Stimulated activated naive CD8-positive, alpha-beta T cell treated with anti-CD3 and anti-CD28 coated beads, Interleukin-15, Interleukin-2, amounts not matched to agents 100 ng/mL and 50 ng/mL, for 24 hours (primary cell): ENCODE data around the gene SYT17.

ENCODE experiments used
- H3K27ac Mint-ChIP-seq: one replicate; pipeline ENCODE4 v1.8.0; 2021; ENCODE audit warnings: mild to moderate bottlenecking, mixed read lengths
- H3K27me3 Mint-ChIP-seq: one replicate; pipeline ENCODE4 v1.8.0; 2021; ENCODE audit warnings: mixed read lengths
- H3K36me3 Mint-ChIP-seq: one replicate; pipeline ENCODE4 v1.8.0; 2021; ENCODE audit warnings: low read depth, mixed read lengths
- H3K4me1 Mint-ChIP-seq: one replicate; pipeline ENCODE4 v1.8.0; 2021; ENCODE audit warnings: low read depth, mixed read lengths
- H3K4me3 Mint-ChIP-seq: one replicate; pipeline ENCODE4 v1.8.0; 2021; ENCODE audit warnings: mild to moderate bottlenecking, mixed read lengths
- H3K9me3 Mint-ChIP-seq: one replicate; pipeline ENCODE4 v1.8.0; 2021; ENCODE audit warnings: mixed read lengths

Gene SYT17, protein sequence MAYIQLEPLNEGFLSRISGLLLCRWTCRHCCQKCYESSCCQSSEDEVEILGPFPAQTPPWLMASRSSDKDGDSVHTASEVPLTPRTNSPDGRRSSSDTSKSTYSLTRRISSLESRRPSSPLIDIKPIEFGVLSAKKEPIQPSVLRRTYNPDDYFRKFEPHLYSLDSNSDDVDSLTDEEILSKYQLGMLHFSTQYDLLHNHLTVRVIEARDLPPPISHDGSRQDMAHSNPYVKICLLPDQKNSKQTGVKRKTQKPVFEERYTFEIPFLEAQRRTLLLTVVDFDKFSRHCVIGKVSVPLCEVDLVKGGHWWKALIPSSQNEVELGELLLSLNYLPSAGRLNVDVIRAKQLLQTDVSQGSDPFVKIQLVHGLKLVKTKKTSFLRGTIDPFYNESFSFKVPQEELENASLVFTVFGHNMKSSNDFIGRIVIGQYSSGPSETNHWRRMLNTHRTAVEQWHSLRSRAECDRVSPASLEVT

DNA sequence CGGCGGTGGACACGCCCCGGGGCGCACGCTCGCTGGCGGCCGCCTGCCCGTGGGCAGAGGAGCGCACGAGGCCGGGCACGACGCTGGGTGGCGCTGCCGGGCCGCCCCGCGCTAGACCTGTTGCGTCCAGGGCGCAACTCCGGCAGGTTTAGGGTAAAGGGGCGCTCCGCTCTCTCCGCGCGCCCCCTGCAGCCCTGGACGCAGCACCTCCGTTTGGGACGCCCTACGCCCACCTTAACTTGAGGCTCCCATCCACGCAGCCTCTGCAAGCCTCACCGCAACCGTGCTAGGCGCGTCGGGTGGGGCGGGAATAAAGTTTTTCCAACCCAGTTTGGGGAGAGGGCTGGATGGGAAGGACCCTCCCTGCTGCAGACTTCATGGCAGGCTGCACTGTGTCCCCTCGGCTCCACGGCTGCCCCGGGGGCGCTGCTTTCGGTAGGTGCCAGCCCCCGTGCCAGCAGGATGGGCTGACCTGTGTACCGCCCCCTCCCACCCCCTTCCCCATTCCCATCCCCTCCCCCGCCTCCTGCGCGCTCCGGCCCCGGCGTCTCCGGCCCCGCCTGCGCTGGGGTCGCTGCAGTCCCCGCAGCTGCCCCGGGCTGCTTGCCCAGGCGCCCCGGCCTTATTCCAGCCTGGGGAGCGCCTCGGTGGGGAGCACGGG, at the start of gene SYT17:
SYT17 (plus strand) TSS at position 531 of the 661 bp plus-strand sequence. CDS start 407 bp downstream, outside the sequence.
- peaks cover 3% of the 10 kb centered on the region for H3K4me1 Mint-ChIP-seq
- no peak within 1 kb of the TSS for H3K27ac Mint-ChIP-seq
- H3K27me3 Mint-ChIP-seq: peaks cover 20% of the 10 kb centered on the region
- no peaks in the 10 kb centered on the region for H3K36me3 Mint-ChIP-seq
- no peak within 1 kb of the TSS for H3K4me3 Mint-ChIP-seq
- peaks cover 5% of the 10 kb centered on the region for H3K9me3 Mint-ChIP-seq

DNA sequence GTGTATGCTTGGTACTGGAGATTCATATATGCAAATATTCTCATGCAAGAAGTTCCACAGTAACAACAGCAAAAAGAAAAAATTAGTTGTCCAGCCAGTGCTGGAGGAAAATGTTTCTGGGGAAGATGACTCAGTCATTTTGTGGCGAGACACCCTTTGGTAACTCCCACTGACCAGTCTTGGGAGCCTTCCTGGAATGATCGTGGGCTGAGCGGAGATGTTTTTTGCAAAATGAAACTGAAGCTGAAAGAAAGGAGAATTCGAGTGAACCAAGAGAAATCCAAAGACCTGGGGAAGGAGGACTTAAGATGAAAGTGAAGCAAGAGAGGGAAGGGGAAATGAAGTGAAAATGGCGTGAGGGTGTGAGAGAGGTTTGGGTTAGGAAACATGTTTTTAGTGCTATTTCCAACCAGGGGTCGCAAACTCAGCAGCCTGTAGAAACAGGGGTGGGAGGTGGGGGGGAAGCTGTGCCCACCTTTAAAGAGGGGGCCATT, 49.1 kb upstream of the SYT17 start:
- Mint-ChIP-seq H3K4me3 (peak overlapping the region; percentile 68), H3K9me3 (no peaks in the 10 kb centered on the region), H3K4me1 (peaks cover 56% of the 10 kb centered on the region), H3K27ac (peak overlapping the region; percentile 94), H3K36me3 (no peaks in the 10 kb centered on the region), H3K27me3 (peaks cover 3% of the 10 kb centered on the region)

DNA sequence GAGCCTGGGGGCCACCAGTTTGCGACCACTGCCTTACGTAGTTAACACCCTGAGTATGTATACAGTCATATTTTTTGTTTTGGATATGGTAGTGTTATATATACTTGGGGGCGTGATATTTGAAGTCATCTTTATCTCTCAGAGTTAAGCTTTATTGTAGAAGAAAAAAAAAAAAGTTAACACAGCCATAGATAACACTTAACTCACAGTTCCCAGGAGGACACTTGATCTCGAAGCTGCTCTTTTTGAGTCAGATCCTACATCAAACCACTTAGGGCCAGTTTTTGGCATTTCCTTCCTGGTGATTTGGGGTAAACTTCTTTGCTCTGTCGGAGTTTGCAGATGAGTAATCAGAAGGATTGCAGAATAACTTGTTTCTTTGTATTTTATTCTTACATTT, 48.5 kb upstream of the SYT17 start:
- Mint-ChIP-seq H3K36me3 (no peaks in the 10 kb centered on the region), H3K27ac (peak overlapping the region; percentile 19), H3K4me3 (peak overlapping the region; percentile 61), H3K27me3 (peaks cover 3% of the 10 kb centered on the region), H3K4me1 (peaks cover 56% of the 10 kb centered on the region), H3K9me3 (no peaks in the 10 kb centered on the region)

DNA sequence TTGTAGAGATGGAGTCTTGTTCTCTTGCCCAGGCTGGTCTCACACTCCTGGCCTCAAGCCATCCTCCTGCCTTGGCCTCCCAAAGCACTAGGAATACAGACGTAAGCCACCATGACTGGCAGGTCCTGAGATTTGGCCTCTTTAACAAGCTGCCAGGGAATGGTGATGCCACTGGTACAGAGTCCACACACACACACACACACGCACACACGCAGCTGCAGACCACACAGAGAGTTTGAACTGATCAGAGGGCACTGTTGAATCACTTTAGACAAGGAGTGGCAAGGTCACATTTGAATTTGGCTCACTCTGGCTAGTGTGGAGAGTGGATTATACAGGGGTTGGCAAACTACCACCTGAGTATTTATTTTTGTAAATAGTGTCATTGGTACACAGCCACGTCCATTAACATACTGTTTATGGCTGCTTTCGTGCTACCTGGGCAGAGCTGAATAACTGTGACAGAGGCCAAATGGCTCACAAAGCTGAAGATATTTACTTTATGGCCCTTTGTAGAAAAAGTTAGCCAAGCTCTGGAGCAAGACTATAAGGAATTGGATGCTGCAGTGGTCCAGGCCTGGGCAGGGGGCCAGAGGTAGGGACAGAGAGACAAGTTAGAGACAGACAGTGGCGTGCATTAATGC, 44.4 kb upstream of the SYT17 start:
- no peak overlapping the region for H3K4me3 Mint-ChIP-seq
- H3K27ac Mint-ChIP-seq: no peak overlapping the region
- no peaks in the 10 kb centered on the region for H3K36me3 Mint-ChIP-seq
- H3K9me3 Mint-ChIP-seq: no peaks in the 10 kb centered on the region
- H3K27me3 Mint-ChIP-seq: peaks cover 4% of the 10 kb centered on the region
- peaks cover 49% of the 10 kb centered on the region for H3K4me1 Mint-ChIP-seq

DNA sequence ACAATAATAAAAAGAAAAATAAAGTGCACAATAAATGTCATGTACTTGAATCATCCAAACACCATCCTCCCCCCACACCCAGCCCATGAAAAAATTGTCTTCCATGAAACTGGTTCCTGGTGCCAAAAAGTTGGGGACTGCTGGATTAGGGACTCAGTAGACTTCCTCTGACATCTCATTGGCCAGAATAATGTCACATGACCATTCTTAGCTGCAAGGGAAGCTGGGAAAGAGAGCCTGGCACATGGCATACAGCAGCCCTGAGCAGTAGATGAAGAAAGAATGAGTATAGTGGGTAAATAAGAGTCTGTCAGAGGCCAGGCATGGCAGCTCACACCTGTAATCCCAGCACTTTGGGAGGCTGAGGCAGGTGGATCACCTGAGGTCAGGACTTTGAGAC, 41.7 kb upstream of the SYT17 start:
- Mint-ChIP-seq H3K36me3 (no peaks in the 10 kb centered on the region), H3K27ac (no peak overlapping the region), H3K9me3 (no peaks in the 10 kb centered on the region)

DNA sequence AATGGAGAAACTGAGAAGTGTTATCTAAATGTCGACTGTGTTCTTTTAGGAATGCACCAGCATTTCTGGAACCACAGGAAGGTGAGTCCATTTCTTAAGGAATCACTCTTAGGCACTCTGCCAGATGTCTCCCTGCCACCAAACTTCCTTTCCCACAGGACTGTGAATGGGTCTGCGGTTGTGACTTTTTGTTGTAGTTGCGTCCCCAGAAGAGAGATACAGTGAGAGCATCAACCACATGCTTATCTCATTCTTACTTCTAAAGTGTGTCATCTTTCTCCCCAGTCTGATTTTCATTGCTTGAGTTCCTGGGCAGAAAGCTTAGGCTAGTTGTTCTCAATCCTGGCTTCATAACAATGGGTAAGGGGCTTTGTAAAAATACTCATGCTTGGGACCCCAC, 40.8 kb upstream of the SYT17 start:
- Mint-ChIP-seq H3K9me3 (no peaks in the 10 kb centered on the region), H3K27me3 (peaks cover 4% of the 10 kb centered on the region), H3K27ac (peak overlapping the region; percentile 76), H3K36me3 (no peaks in the 10 kb centered on the region), H3K4me3 (peak overlapping the region; percentile 1), H3K4me1 (peaks cover 48% of the 10 kb centered on the region)

More for the DNA sequence above, 41.7 kb upstream of the SYT17 start:
- Mint-ChIP-seq H3K4me3 (no peak overlapping the region), H3K27me3 (peaks cover 4% of the 10 kb centered on the region), H3K4me1 (peaks cover 44% of the 10 kb centered on the region)

DNA sequence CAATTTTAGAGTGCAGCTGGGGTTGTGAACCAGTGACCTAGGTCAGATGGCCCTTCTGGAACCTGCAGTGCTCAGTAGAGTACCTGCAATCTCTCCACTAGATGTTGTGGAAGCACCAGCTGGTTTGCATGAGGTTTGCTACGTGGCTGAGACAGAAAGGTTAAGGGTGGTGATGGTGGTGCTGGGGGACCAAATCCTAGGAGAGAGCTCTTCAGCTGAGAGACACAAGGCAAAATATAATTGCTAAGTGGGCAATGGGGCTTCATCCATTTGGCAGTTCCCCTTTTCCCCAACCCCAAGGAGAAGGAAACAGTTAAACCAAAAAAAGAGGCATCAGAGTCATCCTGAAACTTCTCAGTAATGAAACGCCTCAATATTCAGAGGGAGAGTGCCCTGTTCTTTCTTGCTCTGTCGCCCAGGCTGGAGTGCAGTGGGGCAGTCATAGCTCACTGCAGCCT, 40.3 kb upstream of the SYT17 start:
- Mint-ChIP-seq H3K4me3 (peak overlapping the region; percentile 1), H3K4me1 (peaks cover 49% of the 10 kb centered on the region), H3K9me3 (no peaks in the 10 kb centered on the region)

DNA sequence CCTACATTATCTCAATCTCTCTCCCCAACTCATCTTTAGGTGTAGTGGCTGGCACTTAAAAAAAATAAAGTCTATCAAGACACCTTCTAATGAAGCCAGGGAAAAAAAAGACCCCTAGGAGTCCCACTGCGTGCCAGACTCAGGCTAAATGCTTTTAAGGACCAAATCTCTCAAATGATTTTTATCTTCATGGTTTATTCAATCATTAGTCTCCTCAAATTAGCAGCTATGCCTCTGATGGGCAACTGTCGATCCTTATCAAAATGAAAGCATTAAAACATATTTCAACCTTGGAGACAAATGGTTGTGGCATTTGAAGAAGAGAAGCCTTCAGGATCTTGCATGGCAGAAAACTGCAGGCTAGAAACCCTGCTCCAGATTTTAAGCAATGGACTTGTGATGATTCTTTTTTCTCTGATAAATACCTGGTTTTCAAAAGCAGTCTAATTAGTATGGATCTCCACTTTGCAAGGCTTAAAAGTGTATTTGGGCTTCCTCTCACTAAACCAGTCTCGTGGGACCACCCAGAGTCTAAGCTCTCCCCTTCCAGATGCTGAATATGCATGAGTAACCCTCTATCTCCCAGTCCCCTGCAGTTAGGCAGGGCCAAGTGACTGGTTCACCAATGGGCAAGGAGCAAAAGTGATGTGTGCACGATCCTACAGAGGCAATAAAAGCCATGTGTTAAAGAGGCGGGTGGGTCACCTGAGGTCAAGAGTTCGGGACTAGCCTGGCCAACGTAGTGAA, 39.4 kb upstream of the SYT17 start:
- Mint-ChIP-seq H3K4me3 (no peak overlapping the region), H3K9me3 (no peaks in the 10 kb centered on the region), H3K27ac (no peak overlapping the region), H3K4me1 (peaks cover 49% of the 10 kb centered on the region), H3K36me3 (no peaks in the 10 kb centered on the region), H3K27me3 (peaks cover 4% of the 10 kb centered on the region)

More for the DNA sequence above, 40.3 kb upstream of the SYT17 start:
- H3K36me3 Mint-ChIP-seq: no peaks in the 10 kb centered on the region
- peaks cover 4% of the 10 kb centered on the region for H3K27me3 Mint-ChIP-seq
- H3K27ac Mint-ChIP-seq: peak overlapping the region; percentile 76

DNA sequence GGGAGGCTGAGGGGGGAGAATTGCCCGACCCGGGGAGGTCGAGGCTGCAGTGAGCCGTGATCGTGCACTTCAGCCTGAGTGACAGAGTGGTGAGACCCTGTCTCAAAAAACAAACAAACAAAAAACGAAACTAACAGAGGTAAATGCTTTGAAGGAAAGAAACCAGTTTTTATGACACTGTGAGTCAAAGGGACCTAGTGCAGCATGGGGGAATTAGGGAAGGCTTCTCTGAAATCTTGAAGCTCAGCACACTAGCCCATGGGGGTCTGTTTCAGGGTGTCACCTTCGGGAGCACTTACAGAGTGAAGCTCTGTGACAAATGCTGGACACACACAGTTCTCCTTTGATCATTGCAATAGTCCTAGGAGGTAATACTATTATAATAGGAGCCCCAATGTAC, 37.7 kb upstream of the SYT17 start:
- no peaks in the 10 kb centered on the region for H3K36me3 Mint-ChIP-seq
- peaks cover 49% of the 10 kb centered on the region for H3K4me1 Mint-ChIP-seq
- peak overlapping the region; percentile 74 for H3K27ac Mint-ChIP-seq
- peak overlapping the region; percentile 28 for H3K4me3 Mint-ChIP-seq
- no peaks in the 10 kb centered on the region for H3K9me3 Mint-ChIP-seq
- H3K27me3 Mint-ChIP-seq: peaks cover 4% of the 10 kb centered on the region

DNA sequence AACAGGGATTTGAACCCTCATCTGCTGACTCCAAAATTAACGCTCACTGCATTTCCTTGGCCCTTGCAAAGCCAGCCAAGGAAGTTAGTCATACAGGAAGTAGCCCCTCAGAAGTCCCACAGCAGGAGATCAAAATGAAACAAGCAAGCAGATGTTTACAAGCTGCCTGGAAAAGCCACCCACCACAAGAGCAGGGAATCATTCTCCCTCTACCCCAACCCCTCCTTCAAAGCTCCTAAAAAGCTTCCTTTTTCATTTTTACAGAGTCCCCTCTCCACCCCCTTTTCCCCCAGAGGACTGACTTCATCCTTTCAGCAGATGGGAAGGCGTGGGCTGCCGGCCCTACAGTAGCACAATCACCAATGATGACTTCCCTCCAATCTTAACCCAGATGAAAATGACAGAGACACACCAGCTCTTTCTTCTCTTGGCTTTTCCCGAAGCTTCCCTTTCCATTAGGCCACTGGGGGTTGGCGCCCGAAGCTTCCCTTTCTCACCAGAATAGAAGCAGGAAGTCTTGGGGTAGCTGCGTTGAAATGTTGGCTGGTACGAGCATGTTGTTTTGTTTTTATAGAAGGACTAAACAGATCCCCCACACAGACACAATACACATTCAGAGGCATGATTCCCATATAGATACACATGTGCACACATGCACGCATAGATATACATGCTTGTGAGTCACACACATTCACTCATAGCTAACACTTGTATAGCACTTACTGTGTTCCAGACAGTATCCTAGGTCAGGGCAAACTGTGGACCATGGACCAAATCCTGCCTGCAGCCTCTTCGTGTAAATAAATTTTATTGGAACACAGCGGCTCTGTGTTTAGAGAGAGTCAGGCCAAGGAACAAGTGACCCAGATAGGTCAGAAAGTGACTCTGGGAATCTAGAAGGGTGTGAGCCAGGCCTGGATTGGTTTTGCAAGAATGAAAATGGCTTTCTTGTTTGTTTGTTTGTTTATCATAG, 36.9 kb upstream of the SYT17 start:
- Mint-ChIP-seq H3K4me3 (peak overlapping the region; percentile 30), H3K36me3 (no peaks in the 10 kb centered on the region), H3K4me1 (peaks cover 49% of the 10 kb centered on the region), H3K27ac (peak overlapping the region; percentile 74), H3K9me3 (no peaks in the 10 kb centered on the region), H3K27me3 (peaks cover 4% of the 10 kb centered on the region)

DNA sequence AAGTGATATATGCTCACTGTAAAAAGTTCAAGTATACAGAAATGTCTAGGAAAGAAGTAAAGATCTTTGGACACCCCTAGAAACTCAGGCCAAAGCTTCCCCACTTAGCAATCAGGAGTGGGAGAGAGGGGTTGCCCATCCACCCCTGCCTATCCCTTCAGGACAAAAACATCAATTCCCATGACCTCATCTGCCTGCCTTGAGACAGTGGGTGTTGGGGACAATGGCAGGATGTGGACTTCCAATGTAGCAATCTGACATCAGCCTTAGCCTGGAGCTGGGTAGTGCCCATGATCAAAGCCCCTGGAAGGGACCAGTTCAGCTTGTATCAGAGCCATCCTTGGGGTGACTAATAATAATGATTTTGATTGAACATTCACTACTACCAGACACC, 36.2 kb upstream of the SYT17 start:
- H3K36me3 Mint-ChIP-seq: no peaks in the 10 kb centered on the region
- no peak overlapping the region for H3K4me3 Mint-ChIP-seq
- H3K4me1 Mint-ChIP-seq: peaks cover 46% of the 10 kb centered on the region
- H3K27me3 Mint-ChIP-seq: peaks cover 3% of the 10 kb centered on the region
- H3K9me3 Mint-ChIP-seq: no peaks in the 10 kb centered on the region
- no peak overlapping the region for H3K27ac Mint-ChIP-seq

DNA sequence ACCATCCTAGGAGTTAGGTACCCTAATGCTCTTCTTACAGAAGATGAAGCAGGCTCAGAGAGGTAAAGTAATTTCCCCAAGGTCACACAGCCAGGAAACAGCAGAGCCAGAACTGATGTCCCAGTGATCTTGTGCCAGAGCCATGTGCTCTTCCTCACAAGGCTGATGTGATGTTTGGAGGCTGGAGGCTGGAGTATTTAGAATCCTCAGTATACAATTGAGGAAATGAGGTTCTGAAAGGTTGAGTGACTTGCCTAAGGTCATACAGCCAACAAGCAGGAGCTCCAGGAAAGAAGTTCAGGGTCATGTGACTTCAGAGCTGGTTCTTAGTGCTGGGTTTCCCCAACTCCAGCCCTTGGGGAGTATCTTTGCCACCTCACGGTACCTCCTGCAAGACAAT, 35.8 kb upstream of the SYT17 start:
- H3K36me3 Mint-ChIP-seq: no peaks in the 10 kb centered on the region
- H3K27ac Mint-ChIP-seq: no peak overlapping the region
- H3K4me3 Mint-ChIP-seq: no peak overlapping the region
- H3K4me1 Mint-ChIP-seq: peaks cover 42% of the 10 kb centered on the region
- peaks cover 2% of the 10 kb centered on the region for H3K27me3 Mint-ChIP-seq
- H3K9me3 Mint-ChIP-seq: no peaks in the 10 kb centered on the region

DNA sequence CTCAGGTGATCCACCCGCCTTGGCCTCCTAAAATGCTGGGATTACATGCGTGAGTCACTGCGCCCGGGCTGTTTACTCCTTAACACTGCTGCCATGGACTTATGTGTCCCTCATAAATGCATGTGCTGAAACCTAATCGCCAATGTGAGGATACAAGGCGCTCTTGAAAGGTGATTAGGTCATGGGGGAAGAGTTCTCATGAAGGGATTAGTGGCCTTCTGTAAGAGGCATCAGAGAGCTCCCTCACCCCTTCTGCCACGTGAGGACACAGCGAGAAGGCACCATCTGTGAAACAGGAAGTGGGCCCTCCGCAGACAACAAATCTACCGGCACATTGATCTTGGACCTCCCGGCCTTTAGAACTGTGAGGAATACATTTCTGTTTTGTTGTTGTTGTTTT, 35.1 kb upstream of the SYT17 start:
- no peak overlapping the region for H3K27ac Mint-ChIP-seq
- H3K36me3 Mint-ChIP-seq: no peaks in the 10 kb centered on the region
- H3K27me3 Mint-ChIP-seq: peaks cover 5% of the 10 kb centered on the region
- H3K4me3 Mint-ChIP-seq: no peak overlapping the region
- H3K9me3 Mint-ChIP-seq: no peaks in the 10 kb centered on the region
- H3K4me1 Mint-ChIP-seq: peaks cover 36% of the 10 kb centered on the region
